GM23338 (cell line): ENCODE results near the gene SORBS2. TPM values are rescaled to one million over a fixed set of nuclear protein-coding genes. Genes with fewer than 3 reads are reported as not detected.

ENCODE experiments used
- ATAC-seq: fragments of 200-7000 bp; cut with Tn5 transposase; 3 replicates; pipeline ENCODE4 v1.9.1; 2020
- DNase-seq: peaks from one replicate; pipeline ENCODE4 v3.0.0-alpha.2; 2015; ENCODE audit warnings: low spot score
- H2AFZ ChIP-seq: fragments of 200-600 bp; sonication (generic); 2 replicates; pipeline ENCODE4 v1.8.0; 2016; ENCODE audit warnings: antibody characterized with exemption, mild to moderate bottlenecking, moderate library complexity
- H3F3A ChIP-seq: fragments of 200-600 bp; sonication (generic); replicated peaks from 2 replicates; pipeline ENCODE4 v1.8.0; 2017; ENCODE audit warnings: antibody characterized with exemption, mixed run types, low read depth
- H3K27ac ChIP-seq: fragments of 200-600 bp; sonication (generic); 2 replicates; pipeline ENCODE4 v1.6.1; 2016; ENCODE audit warnings: low read depth
- H3K27me3 ChIP-seq: fragments of 200-600 bp; sonication (generic); 2 replicates; pipeline ENCODE4 v1.8.0; 2016; ENCODE audit warnings: mild to moderate bottlenecking, mixed run types, moderate library complexity; ENCODE audit not compliant: insufficient read depth
- H3K36me3 ChIP-seq: fragments of 200-600 bp; sonication (generic); 2 replicates; pipeline ENCODE4 v1.8.0; 2016; ENCODE audit warnings: mild to moderate bottlenecking; ENCODE audit not compliant: insufficient read depth
- H3K4me1 ChIP-seq: fragments of 200-600 bp; sonication (generic); 2 replicates; pipeline ENCODE4 v1.8.0; 2016; ENCODE audit warnings: mild to moderate bottlenecking, moderate library complexity; ENCODE audit not compliant: insufficient read depth
- H3K4me2 ChIP-seq: fragments of 200-600 bp; sonication (generic); 2 replicates; pipeline ENCODE4 v1.7.1; 2017; ENCODE audit warnings: mixed run types
- H3K4me3 ChIP-seq: fragments of 200-600 bp; sonication (generic); 2 replicates; pipeline ENCODE4 v1.6.1; 2016; ENCODE audit warnings: mixed run types
- H3K79me2 ChIP-seq: fragments of 200-600 bp; sonication (generic); replicated peaks from 2 replicates; pipeline ENCODE4 v1.8.0; 2017; ENCODE audit warnings: mild to moderate bottlenecking; ENCODE audit not compliant: insufficient read depth
- H3K9me2 ChIP-seq: fragments of 200-600 bp; sonication (generic); 2 replicates; pipeline ENCODE4 v1.8.0; 2017; ENCODE audit not compliant: insufficient read depth
- H4K20me1 ChIP-seq: fragments of 200-600 bp; sonication (generic); replicated peaks from 2 replicates; pipeline ENCODE4 v1.8.0; 2017; ENCODE audit warnings: mild to moderate bottlenecking; ENCODE audit not compliant: insufficient read depth
- H3K27ac Mint-ChIP-seq: 2 replicates; pipeline ENCODE4 v1.8.0; 2020; ENCODE audit warnings: inconsistent platforms, mild to moderate bottlenecking, moderate library complexity, mixed read lengths
- H3K27me3 Mint-ChIP-seq: 3 replicates; pipeline ENCODE4 v1.8.0; 2022; ENCODE audit warnings: low read depth, mild to moderate bottlenecking, moderate library complexity, mixed read lengths, inconsistent platforms; ENCODE audit not compliant: insufficient read depth, poor library complexity
- H3K36me3 Mint-ChIP-seq: 3 replicates; pipeline ENCODE4 v1.8.0; 2021; ENCODE audit warnings: low read depth, mild to moderate bottlenecking, inconsistent platforms, moderate library complexity, mixed read lengths
- H3K4me1 Mint-ChIP-seq: 3 replicates; pipeline ENCODE4 v1.8.0; 2020; ENCODE audit warnings: mild to moderate bottlenecking, inconsistent platforms, mixed read lengths
- H3K4me3 Mint-ChIP-seq: 3 replicates; pipeline ENCODE4 v1.8.0; 2021; ENCODE audit warnings: moderate library complexity, mild to moderate bottlenecking, inconsistent platforms, mixed read lengths
- H3K9me3 Mint-ChIP-seq: 3 replicates; pipeline ENCODE4 v1.8.0; 2020; ENCODE audit warnings: moderate library complexity, mild to moderate bottlenecking, inconsistent platforms, mixed read lengths
- CREB1 ChIP-seq: fragments of 250-450 bp; sonication (Bioruptor Pico); IDR thresholded peaks from 2 replicates; pipeline ENCODE4 v1.5.0; 2020; ENCODE audit warnings: low read depth, mild to moderate bottlenecking, moderate library complexity
- EZH2phosphoT487 ChIP-seq: fragments of 200-600 bp; sonication (generic); IDR thresholded peaks from one replicate; pipeline ENCODE4 v1.8.1; 2018; ENCODE audit warnings: antibody characterized with exemption; ENCODE audit not compliant: unreplicated experiment
- JUNB ChIP-seq: IDR thresholded peaks from one replicate; pipeline ENCODE4 v1.6.1; 2016; ENCODE audit warnings: antibody characterized with exemption; ENCODE audit not compliant: unreplicated experiment
- NANOG ChIP-seq: IDR thresholded peaks from 2 replicates; pipeline ENCODE4 v1.6.1; 2016; ENCODE audit warnings: antibody characterized with exemption, borderline replicate concordance
- POLR2AphosphoS5 ChIP-seq: IDR thresholded peaks from 2 replicates; pipeline ENCODE4 v1.6.1; 2016; ENCODE audit warnings: antibody characterized with exemption, low read depth
- ZNF331 ChIP-seq: fragments of 250-450 bp; sonication (Bioruptor Pico); IDR thresholded peaks from 2 replicates; pipeline ENCODE4 v1.5.0; 2020; ENCODE audit warnings: low read depth, mild to moderate bottlenecking, moderate library complexity
- polyA plus RNA-seq: library from polyadenylated mRNA; unstranded; fragments of >200 nt; fragmentation: Nextera tagmentation; extraction: Ambion mirVana; gene quantifications from 2 replicates; pipeline ENCODE4 v1.2.1, GENCODE V29; 2016
- total RNA-seq: library from RNA; depleted of rRNA; stranded (reverse); fragments of >200 nt; shearing (Covaris generic); gene quantifications from 2 replicates; pipeline ENCODE4 v1.2.3, GENCODE V29; 2014
- TF ChIP-seq, protein P1 (sequence below): IDR thresholded peaks from 2 replicates; pipeline ENCODE4 v1.6.1; 2016; ENCODE audit warnings: antibody characterized with exemption
- TF ChIP-seq, protein P2 (sequence below), 2 experiments: fragments of 200-600 bp in 1 of 2; sonication (generic) in 1 of 2; conservative IDR thresholded peaks; 2 replicates each; pipeline versions ENCODE4 v1.5.1 to v1.6.1; 2016 to 2017; ENCODE audit warnings: antibody characterized with exemption in 2 of 2, low read depth in 2 of 2, mild to moderate bottlenecking in 2 of 2, moderate library complexity in 1 of 2
- TF ChIP-seq, protein P3 (sequence below): fragments of 250-450 bp; sonication (Bioruptor Pico); IDR thresholded peaks from 2 replicates; pipeline ENCODE4 v1.5.0; 2020; ENCODE audit warnings: mild to moderate bottlenecking, moderate library complexity

Gene SORBS2
- total and polyA plus RNA-seq, 2 experiments from 2014 or later: 17.8 to 27.6 TPM

DNA sequence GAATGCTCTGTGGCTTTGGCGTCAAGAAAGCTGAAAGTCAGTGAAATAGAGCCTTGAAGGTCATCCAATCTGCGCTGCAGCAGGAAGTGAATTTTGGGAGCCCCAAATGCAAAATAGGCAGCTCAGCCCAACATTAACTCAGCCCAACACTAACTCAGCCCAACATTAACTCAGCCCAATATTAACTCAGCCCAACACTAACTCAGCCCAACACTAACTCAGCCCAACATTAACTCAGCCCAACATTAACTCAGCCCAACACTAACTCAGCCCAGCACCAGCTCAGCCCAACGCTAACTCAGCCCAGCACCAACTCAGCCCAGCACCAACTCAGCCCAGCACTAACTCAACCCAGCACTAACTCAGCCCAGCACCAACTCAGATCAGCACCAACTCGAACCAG lies 71.5 kb downstream of the SORBS2 start:
- DNase-seq: peak; percentile 64
- H3F3A ChIP-seq: no peaks in the 10 kb centered on the region
- no peak overlapping the region for H3K4me3 ChIP-seq
- TF ChIP-seq, protein P1, sequence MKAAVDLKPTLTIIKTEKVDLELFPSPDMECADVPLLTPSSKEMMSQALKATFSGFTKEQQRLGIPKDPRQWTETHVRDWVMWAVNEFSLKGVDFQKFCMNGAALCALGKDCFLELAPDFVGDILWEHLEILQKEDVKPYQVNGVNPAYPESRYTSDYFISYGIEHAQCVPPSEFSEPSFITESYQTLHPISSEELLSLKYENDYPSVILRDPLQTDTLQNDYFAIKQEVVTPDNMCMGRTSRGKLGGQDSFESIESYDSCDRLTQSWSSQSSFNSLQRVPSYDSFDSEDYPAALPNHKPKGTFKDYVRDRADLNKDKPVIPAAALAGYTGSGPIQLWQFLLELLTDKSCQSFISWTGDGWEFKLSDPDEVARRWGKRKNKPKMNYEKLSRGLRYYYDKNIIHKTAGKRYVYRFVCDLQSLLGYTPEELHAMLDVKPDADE: no peak
- TF ChIP-seq, protein P2, sequence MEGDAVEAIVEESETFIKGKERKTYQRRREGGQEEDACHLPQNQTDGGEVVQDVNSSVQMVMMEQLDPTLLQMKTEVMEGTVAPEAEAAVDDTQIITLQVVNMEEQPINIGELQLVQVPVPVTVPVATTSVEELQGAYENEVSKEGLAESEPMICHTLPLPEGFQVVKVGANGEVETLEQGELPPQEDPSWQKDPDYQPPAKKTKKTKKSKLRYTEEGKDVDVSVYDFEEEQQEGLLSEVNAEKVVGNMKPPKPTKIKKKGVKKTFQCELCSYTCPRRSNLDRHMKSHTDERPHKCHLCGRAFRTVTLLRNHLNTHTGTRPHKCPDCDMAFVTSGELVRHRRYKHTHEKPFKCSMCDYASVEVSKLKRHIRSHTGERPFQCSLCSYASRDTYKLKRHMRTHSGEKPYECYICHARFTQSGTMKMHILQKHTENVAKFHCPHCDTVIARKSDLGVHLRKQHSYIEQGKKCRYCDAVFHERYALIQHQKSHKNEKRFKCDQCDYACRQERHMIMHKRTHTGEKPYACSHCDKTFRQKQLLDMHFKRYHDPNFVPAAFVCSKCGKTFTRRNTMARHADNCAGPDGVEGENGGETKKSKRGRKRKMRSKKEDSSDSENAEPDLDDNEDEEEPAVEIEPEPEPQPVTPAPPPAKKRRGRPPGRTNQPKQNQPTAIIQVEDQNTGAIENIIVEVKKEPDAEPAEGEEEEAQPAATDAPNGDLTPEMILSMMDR (conservative IDR thresholded peaks at IDR 0.05; ENCODE audit: low read depth in 2 of 2): no peak
- no peak for TF ChIP-seq POLR2AphosphoS5
- TF ChIP-seq EZH2phosphoT487: no peak
- TF ChIP-seq CREB1 (CRISPR knock-in tag): no peak
- TF ChIP-seq, protein P3, sequence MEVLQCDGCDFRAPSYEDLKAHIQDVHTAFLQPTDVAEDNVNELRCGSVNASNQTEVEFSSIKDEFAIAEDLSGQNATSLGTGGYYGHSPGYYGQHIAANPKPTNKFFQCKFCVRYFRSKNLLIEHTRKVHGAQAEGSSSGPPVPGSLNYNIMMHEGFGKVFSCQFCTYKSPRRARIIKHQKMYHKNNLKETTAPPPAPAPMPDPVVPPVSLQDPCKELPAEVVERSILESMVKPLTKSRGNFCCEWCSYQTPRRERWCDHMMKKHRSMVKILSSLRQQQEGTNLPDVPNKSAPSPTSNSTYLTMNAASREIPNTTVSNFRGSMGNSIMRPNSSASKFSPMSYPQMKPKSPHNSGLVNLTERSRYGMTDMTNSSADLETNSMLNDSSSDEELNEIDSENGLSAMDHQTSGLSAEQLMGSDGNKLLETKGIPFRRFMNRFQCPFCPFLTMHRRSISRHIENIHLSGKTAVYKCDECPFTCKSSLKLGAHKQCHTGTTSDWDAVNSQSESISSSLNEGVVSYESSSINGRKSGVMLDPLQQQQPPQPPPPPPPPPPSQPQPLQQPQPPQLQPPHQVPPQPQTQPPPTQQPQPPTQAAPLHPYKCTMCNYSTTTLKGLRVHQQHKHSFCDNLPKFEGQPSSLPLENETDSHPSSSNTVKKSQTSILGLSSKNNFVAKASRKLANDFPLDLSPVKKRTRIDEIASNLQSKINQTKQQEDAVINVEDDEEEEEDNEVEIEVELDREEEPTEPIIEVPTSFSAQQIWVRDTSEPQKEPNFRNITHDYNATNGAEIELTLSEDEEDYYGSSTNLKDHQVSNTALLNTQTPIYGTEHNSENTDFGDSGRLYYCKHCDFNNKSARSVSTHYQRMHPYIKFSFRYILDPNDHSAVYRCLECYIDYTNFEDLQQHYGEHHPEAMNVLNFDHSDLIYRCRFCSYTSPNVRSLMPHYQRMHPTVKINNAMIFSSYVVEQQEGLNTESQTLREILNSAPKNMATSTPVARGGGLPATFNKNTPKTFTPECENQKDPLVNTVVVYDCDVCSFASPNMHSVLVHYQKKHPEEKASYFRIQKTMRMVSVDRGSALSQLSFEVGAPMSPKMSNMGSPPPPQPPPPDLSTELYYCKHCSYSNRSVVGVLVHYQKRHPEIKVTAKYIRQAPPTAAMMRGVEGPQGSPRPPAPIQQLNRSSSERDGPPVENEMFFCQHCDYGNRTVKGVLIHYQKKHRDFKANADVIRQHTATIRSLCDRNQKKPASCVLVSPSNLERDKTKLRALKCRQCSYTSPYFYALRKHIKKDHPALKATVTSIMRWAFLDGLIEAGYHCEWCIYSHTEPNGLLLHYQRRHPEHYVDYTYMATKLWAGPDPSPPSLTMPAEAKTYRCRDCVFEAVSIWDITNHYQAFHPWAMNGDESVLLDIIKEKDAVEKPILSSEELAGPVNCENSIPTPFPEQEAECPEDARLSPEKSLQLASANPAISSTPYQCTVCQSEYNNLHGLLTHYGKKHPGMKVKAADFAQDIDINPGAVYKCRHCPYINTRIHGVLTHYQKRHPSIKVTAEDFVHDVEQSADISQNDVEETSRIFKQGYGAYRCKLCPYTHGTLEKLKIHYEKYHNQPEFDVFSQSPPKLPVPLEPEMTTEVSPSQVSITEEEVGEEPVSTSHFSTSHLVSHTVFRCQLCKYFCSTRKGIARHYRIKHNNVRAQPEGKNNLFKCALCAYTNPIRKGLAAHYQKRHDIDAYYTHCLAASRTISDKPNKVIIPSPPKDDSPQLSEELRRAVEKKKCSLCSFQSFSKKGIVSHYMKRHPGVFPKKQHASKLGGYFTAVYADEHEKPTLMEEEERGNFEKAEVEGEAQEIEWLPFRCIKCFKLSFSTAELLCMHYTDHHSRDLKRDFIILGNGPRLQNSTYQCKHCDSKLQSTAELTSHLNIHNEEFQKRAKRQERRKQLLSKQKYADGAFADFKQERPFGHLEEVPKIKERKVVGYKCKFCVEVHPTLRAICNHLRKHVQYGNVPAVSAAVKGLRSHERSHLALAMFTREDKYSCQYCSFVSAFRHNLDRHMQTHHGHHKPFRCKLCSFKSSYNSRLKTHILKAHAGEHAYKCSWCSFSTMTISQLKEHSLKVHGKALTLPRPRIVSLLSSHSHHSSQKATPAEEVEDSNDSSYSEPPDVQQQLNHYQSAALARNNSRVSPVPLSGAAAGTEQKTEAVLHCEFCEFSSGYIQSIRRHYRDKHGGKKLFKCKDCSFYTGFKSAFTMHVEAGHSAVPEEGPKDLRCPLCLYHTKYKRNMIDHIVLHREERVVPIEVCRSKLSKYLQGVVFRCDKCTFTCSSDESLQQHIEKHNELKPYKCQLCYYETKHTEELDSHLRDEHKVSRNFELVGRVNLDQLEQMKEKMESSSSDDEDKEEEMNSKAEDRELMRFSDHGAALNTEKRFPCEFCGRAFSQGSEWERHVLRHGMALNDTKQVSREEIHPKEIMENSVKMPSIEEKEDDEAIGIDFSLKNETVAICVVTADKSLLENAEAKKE (CRISPR knock-in tag): no peak
- TF ChIP-seq JUNB: no peak
- TF ChIP-seq NANOG: no peak
- no peak for TF ChIP-seq ZNF331 (CRISPR knock-in tag)
- ATAC-seq: peak; percentile 22; the same call in 2 of the 3 replicates
- Mint-ChIP-seq H3K4me3 (no peak overlapping the region), H3K27me3 (peaks cover 4% of the 10 kb centered on the region), H3K27ac (no peak overlapping the region; the same call in 1 of the 2 replicates), H3K36me3 (peaks cover 6% of the 10 kb centered on the region; the same call in 2 of the 3 replicates), H3K9me3 (no peaks in the 10 kb centered on the region), H3K4me1 (peaks cover 55% of the 10 kb centered on the region)
- H4K20me1 ChIP-seq: no peaks in the 10 kb centered on the region
- H2AFZ ChIP-seq: no peak overlapping the region
- H3K36me3 ChIP-seq: no peaks in the 10 kb centered on the region
- H3K79me2 ChIP-seq: no peaks in the 10 kb centered on the region
- H3K4me1 ChIP-seq: peaks cover 39% of the 10 kb centered on the region
- H3K9me2 ChIP-seq: no peaks in the 10 kb centered on the region
- H3K4me2 ChIP-seq: no peak overlapping the region
- H3K27me3 ChIP-seq: no peaks in the 10 kb centered on the region
- H3K27ac ChIP-seq: 0 out of 2 replicates have a peak overlapping the region, but pooled peaks have one; percentile 20
